Hair follicle dermal papilla cell (primary cell): ENCODE results near the gene CIAO1. TPM values are rescaled to one million over a fixed set of nuclear protein-coding genes. Genes with fewer than 3 reads are reported as not detected.

Experiments
- total RNA-seq: library from RNA; depleted of rRNA; stranded (reverse); fragments of >200 nt; gene quantifications from 2 replicates; pipeline ENCODE4 v1.2.3, GENCODE V29; 2012

The CIAO1 gene
- 90.3 and 110 TPM in 2 replicates for total RNA-seq

DNA sequence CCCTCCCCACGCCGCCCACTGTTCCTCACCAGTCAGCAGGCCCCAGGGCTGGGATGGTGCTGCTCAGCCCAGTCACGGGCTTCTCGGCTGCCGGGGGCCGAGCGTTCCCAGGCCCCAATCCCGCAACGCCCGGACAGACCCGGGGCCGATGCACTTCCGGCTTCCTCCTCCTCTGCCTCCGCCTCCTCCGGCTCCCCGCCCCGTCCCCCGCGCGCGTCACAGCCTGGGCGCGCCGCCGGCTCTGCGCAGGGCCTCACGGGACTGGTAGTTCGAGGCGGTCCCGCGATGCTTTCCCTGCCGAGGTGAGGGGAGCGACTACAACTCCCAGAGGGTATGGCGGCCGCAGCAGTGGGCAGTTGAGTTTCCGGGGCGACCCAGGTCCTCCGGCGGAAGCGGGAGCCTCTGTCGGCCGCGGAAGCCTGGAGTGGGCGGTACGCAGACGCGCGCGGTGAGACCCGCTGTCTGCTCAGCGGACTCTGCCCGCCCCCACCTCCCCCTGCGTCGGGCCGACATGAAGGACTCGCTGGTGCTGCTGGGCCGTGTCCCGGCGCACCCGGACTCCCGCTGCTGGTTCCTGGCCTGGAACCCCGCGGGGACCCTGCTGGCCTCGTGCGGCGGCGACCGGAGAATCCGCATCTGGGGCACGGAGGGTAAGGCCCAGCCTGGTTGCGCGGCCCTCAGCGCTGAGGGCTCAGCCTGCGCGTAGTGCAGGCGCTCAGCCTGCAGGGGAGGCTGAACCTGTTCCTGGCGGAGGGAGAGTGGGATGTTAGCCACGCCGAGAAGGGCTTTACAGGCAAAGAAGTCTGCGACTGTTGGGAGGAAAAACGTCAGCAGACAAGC, at the start of gene CIAO1, which contains the start of gene TMEM127:
Gene CIAO1 (plus strand): TSS at position 386 of the 840 bp plus-strand sequence. CDS start 126 bp downstream, at position 512.
Gene TMEM127 (minus strand): TSS at position 158 of the 840 bp plus-strand sequence. CDS start 616 bp downstream, outside the sequence.

DNA sequence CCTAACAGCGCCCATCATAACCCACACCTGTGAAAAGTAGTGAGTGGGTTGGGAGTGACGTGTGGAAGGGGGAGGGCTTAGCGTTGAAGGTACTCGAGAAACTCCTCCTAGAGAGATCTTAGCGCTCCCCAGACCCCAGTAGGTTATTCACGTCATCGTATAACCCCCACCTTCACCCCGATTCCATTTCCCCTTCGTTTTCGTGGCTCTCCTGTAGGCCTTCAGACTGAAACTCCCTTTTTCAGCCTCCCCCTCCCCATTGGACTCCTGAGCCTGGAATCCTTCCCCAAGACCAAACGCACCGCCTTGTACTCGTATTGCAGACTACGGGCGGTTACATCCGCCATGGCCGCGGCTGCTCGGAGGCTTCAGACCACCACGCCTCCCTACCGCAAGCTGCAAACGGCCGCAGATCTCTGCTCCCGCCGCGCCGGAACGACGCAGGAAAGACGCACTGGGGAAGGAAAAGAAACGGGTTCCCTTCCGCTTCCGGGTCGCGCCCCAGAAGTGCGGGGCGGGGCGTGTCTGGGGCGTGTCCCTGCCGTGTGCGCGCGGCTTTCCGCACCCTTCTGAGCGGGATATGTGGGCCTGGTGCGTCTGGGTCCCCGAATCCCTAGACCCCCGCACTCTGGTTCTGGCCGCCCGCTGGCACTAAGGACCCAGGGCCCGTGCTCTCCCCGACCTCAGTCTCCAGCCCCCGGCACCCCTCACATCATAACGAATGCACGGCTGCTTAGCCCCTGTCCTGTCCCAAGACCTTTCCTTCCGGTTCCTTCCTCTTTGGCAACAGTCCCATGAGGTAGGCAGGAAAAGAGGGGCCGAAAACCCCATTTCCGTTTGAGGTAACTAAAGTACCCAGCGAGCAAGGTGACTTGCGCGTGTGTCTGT, 39.3 kb downstream of the CIAO1 start, which contains the start of gene SNRNP200:
Gene SNRNP200 (minus strand): TSS at position 456 of the 888 bp plus-strand sequence. CDS start 109 bp downstream, at position 347.

Other genes starting within 250 kb of the CIAO1 start
- 4.1 and 10.2 TPM in 2 replicates for gene GPAT2, start 231.3 kb upstream of the CIAO1 start, total RNA-seq
- 0.12 TPM in 1 of 2 replicates, not detected in the other for gene ADRA2B, start 149.7 kb upstream of the CIAO1 start, total RNA-seq
- not detected in 2 replicates for gene ASTL, start 127.7 kb upstream of the CIAO1 start, total RNA-seq
- 2.2 and 2.6 TPM in 2 replicates for gene DUSP2, start 120.8 kb upstream of the CIAO1 start, total RNA-seq
- 237 and 250 TPM in 2 replicates for gene STARD7, start 57.4 kb upstream of the CIAO1 start, total RNA-seq
- 41.0 and 41.7 TPM in 2 replicates for gene TMEM127, start 228 bp upstream of the CIAO1 start, total RNA-seq
- 49.7 and 56.1 TPM in 2 replicates for gene SNRNP200, start 39.3 kb downstream of the CIAO1 start, total RNA-seq
- 6.6 and 10.7 TPM in 2 replicates for gene ITPRIPL1, start 59.1 kb downstream of the CIAO1 start, total RNA-seq
- gene NCAPH, start 69.5 kb downstream of the CIAO1 start, total RNA-seq, result 1.9 and 3.2 TPM in 2 replicates
- not detected in 2 replicates for gene NEURL3, start 239.1 kb downstream of the CIAO1 start, total RNA-seq